Ovary (tissue), 3 donors: ENCODE measurements around the gene CLDN7.

Experiments
- CTCF ChIP-seq, 3 donors: fragments of 450-650 bp in 2 of 3; fragments of 200-600 bp in 1 of 3; IDR thresholded peaks; one replicate each; pipeline versions ENCODE4 v1.5.1 to v1.8.0; 2016 to 2022; ENCODE audit warnings: antibody characterized with exemption in 3 of 3, mild to moderate bottlenecking in 1 of 3
- EP300 ChIP-seq: sonication (generic); formaldehyde crosslinking; IDR thresholded peaks from one replicate; pipeline ENCODE4 v1.6.1; 2017; ENCODE audit warnings: antibody characterized with exemption
- POLR2A ChIP-seq: fragments of 450-650 bp; IDR thresholded peaks from one replicate; pipeline ENCODE4 v1.6.1; 2017; ENCODE audit warnings: antibody characterized with exemption, mild to moderate bottlenecking, moderate library complexity
- donor health status: DM: no; HTN: no; CAD: no.

- TF ChIP-seq CTCF (IDR thresholded peaks at IDR 0.05) (no peak), POLR2A (no peak), EP300 (no peak)
Observed at GRCh38 chr17:7237761-7238419, 24.4 kb downstream of the CLDN7 start.
